Adrenal gland (tissue), 5 donors: Measurements from ENCODE around the gene HSPA12B.

ENCODE experiments used
- CTCF ChIP-seq, 6 experiments: fragments of 450-650 bp in 4 of 6; fragments of 200-600 bp in 2 of 6; sonication (generic) in 1 of 6; IDR thresholded peaks; 1 replicate in 5 of 6; 2 replicates in 1 of 6; pipeline versions ENCODE4 v1.5.1 to v1.8.0; 2016 to 2021; ENCODE audit warnings: antibody characterized with exemption in 6 of 6, mild to moderate bottlenecking in 2 of 6, moderate library complexity in 1 of 6
- POLR2A ChIP-seq, 2 donors: fragments of 450-650 bp; IDR thresholded peaks; one replicate each; pipeline ENCODE4 v1.6.1; 2017; ENCODE audit warnings: antibody characterized with exemption in 2 of 2, mild to moderate bottlenecking in 2 of 2, moderate library complexity in 1 of 2
- donor health status: DM: no; HTN: no; CAD: no.

DNA sequence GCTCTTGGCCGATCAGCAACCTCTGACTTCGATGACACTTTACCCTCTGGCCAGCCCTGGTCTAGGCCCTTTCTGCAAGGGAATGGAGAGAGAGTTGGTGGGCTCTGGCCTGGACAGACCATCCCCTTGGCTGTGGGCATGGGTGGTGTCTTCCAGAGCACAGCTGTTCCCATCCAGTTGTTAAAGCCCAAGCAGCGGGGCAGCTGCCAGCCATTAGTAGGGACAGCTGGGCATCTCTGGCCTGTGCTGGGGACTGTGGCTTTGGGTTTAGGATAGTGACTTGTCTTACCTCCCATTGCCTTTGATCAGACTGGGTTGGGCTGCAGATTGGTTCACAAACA, 66.4 kb downstream of the HSPA12B start:
- no peak for TF ChIP-seq CTCF (IDR thresholded peaks at IDR 0.05)
- TF ChIP-seq POLR2A (IDR thresholded peaks at IDR 0.05): no peak
